ENCODE results near the gene H6PD.
A peak's percentile ranks its signal among the peaks of the same experiment; 100 is the strongest.

The H6PD gene

GRCh38 chr1:9241891-9242290 lies 7.3 kb downstream of the H6PD start:
- no peak for DNase-seq

GRCh38 chr1:9242338-9242969 lies 7.9 kb downstream of the H6PD start:
- no peak for DNase-seq

GRCh38 chr1:9243066-9243739 lies 8.6 kb downstream of the H6PD start:
- DNase-seq = no peak

GRCh38 chr1:9244501-9245229 lies 10.1 kb downstream of the H6PD start:
- DNase-seq = no peak

GRCh38 chr1:9245230-9245619 lies 10.7 kb downstream of the H6PD start:
- DNase-seq = no peak

- DNase-seq = no peak
Measured at GRCh38 chr1:9245661-9246060, 11.1 kb downstream of the H6PD start.

GRCh38 chr1:9246215-9246614 lies 11.6 kb downstream of the H6PD start:
- DNase-seq = no peak

- no peak for DNase-seq
Measured at GRCh38 chr1:9246841-9247785, 12.5 kb downstream of the H6PD start.

- DNase-seq = no peak
Measured at GRCh38 chr1:9247894-9248293, 13.3 kb downstream of the H6PD start.

GRCh38 chr1:9248341-9249262 lies 14.0 kb downstream of the H6PD start:
- no peak for DNase-seq

- DNase-seq = peak; percentile 30
Measured at GRCh38 chr1:9249263-9249533, 14.6 kb downstream of the H6PD start.

- DNase-seq = peak; percentile 53
Measured at GRCh38 chr1:9249534-9250410, 15.2 kb downstream of the H6PD start.

- no peak for DNase-seq
Measured at GRCh38 chr1:9250411-9251381, 16.1 kb downstream of the H6PD start.

GRCh38 chr1:9251501-9251900 lies 16.9 kb downstream of the H6PD start:
- no peak for DNase-seq

GRCh38 chr1:9253004-9253403 lies 18.4 kb downstream of the H6PD start:
- DNase-seq = no peak

GRCh38 chr1:9253453-9254105 lies 19.0 kb downstream of the H6PD start:
- no peak for DNase-seq

GRCh38 chr1:9256332-9256731 lies 21.8 kb downstream of the H6PD start:
- no peak for DNase-seq

GRCh38 chr1:9257851-9258250 lies 23.3 kb downstream of the H6PD start:
- DNase-seq = peak; percentile 15

GRCh38 chr1:9258629-9259028 lies 24.1 kb downstream of the H6PD start:
- peak; percentile 12 for DNase-seq
